ENCODE data around the gene ITGA1. TPM values are rescaled to one million over a fixed set of nuclear protein-coding genes. Genes with fewer than 3 reads are reported as not detected.
A peak's percentile ranks its signal among the peaks of the same experiment; 100 is the strongest.

Gene ITGA1
- total RNA-seq, 2 donors from 2014 or later = 4.7 to 5.6 TPM

GRCh38 chr5:52796516-52797103, 8.9 kb downstream of the ITGA1 start:
- H3K9me3 Mint-ChIP-seq = no peaks in the 10 kb centered on the region
- H3K4me3 Mint-ChIP-seq = peak overlapping the region in 1 of 2 donors; percentile 4
- H3K36me3 Mint-ChIP-seq (ENCODE audit: insufficient read depth in 2 of 2) = peaks cover 7 to 14% of the 10 kb centered on the region in 2 donors
- H3K27ac Mint-ChIP-seq = no peak overlapping the region
- peaks cover 26% of the 10 kb centered on the region for H3K4me1 Mint-ChIP-seq (ENCODE audit: low read depth)
- DNase-seq (no peak), ATAC-seq (replicated peaks in 1 of 2) (no peak)
- H3K27me3 Mint-ChIP-seq (ENCODE audit: low read depth) = no peaks in the 10 kb centered on the region

- H3K27me3 Mint-ChIP-seq (ENCODE audit: low read depth) = no peaks in the 10 kb centered on the region
- no peaks in the 10 kb centered on the region for H3K9me3 Mint-ChIP-seq
- peak overlapping the region; percentile 96 for H3K27ac Mint-ChIP-seq
- peak overlapping the region; percentile 98 for H3K4me3 Mint-ChIP-seq
- peaks cover 9 to 18% of the 10 kb centered on the region in 2 donors for H3K36me3 Mint-ChIP-seq (ENCODE audit: insufficient read depth in 2 of 2)
- peaks cover 44% of the 10 kb centered on the region for H3K4me1 Mint-ChIP-seq (ENCODE audit: low read depth)
- DNase-seq (no peak), ATAC-seq (replicated peaks in 1 of 2) (no peak)
Observed at GRCh38 chr5:52798938-52799337, 11.2 kb downstream of the ITGA1 start.

- Mint-ChIP-seq H3K9me3 (no peaks in the 10 kb centered on the region), H3K4me1 (ENCODE audit: low read depth) (peaks cover 49% of the 10 kb centered on the region), H3K36me3 (ENCODE audit: insufficient read depth in 2 of 2) (peaks cover 9 to 23% of the 10 kb centered on the region in 2 donors), H3K27ac (peak overlapping the region; percentile 96), H3K4me3 (peak overlapping the region; percentile 98), H3K27me3 (ENCODE audit: low read depth) (no peaks in the 10 kb centered on the region)
- DNase-seq (peak in 1 of 2 donors; percentile 27), ATAC-seq (replicated peaks in 1 of 2) (peak; percentile 33 to 35)
Observed at GRCh38 chr5:52799358-52799982, 11.8 kb downstream of the ITGA1 start.

GRCh38 chr5:52799983-52800393, 12.3 kb downstream of the ITGA1 start:
- no peaks in the 10 kb centered on the region for H3K9me3 Mint-ChIP-seq
- peaks cover 53% of the 10 kb centered on the region for H3K4me1 Mint-ChIP-seq (ENCODE audit: low read depth)
- peak overlapping the region; percentile 96 for H3K27ac Mint-ChIP-seq

GRCh38 chr5:52800394-52801213, 12.9 kb downstream of the ITGA1 start:
- H3K4me1 Mint-ChIP-seq (ENCODE audit: low read depth) = peaks cover 59% of the 10 kb centered on the region
- peak overlapping the region; percentile 98 for H3K4me3 Mint-ChIP-seq
- no peaks in the 10 kb centered on the region for H3K27me3 Mint-ChIP-seq (ENCODE audit: low read depth)
- no peaks in the 10 kb centered on the region for H3K9me3 Mint-ChIP-seq
- peaks cover 12 to 30% of the 10 kb centered on the region in 2 donors for H3K36me3 Mint-ChIP-seq (ENCODE audit: insufficient read depth in 2 of 2)
- DNase-seq = peak; percentile 73 to 76
- ATAC-seq (replicated peaks in 1 of 2) = peak; percentile 78 to 85
- peak overlapping the region; percentile 96 for H3K27ac Mint-ChIP-seq

More at GRCh38 chr5:52799983-52800393, 12.3 kb downstream of the ITGA1 start:
- DNase-seq (peak; percentile 96 to 97), ATAC-seq (replicated peaks in 1 of 2) (peak; percentile 80 to 86)
- H3K4me3 Mint-ChIP-seq = peak overlapping the region; percentile 98
- H3K36me3 Mint-ChIP-seq (ENCODE audit: insufficient read depth in 2 of 2) = peaks cover 11 to 26% of the 10 kb centered on the region in 2 donors
- H3K27me3 Mint-ChIP-seq (ENCODE audit: low read depth) = no peaks in the 10 kb centered on the region

GRCh38 chr5:52801329-52801728, 13.6 kb downstream of the ITGA1 start:
- Mint-ChIP-seq H3K36me3 (ENCODE audit: insufficient read depth in 2 of 2) (peaks cover 12 to 30% of the 10 kb centered on the region in 2 donors), H3K27me3 (ENCODE audit: low read depth) (no peaks in the 10 kb centered on the region)

GRCh38 chr5:52802272-52802973, 14.7 kb downstream of the ITGA1 start:
- no peaks in the 10 kb centered on the region for H3K9me3 Mint-ChIP-seq

More at GRCh38 chr5:52801329-52801728, 13.6 kb downstream of the ITGA1 start:
- Mint-ChIP-seq H3K4me1 (ENCODE audit: low read depth) (peaks cover 64% of the 10 kb centered on the region), H3K27ac (peak overlapping the region; percentile 96), H3K4me3 (peak overlapping the region; percentile 98), H3K9me3 (no peaks in the 10 kb centered on the region)
- no peak for ATAC-seq (replicated peaks in 1 of 2)
- DNase-seq = no peak

GRCh38 chr5:52802974-52803336, 15.2 kb downstream of the ITGA1 start:
- ATAC-seq (replicated peaks in 1 of 2) (no peak), DNase-seq (no peak)
- Mint-ChIP-seq H3K27me3 (ENCODE audit: low read depth) (no peaks in the 10 kb centered on the region), H3K36me3 (ENCODE audit: insufficient read depth in 2 of 2) (peaks cover 12 to 30% of the 10 kb centered on the region in 2 donors), H3K9me3 (no peaks in the 10 kb centered on the region), H3K4me1 (ENCODE audit: low read depth) (peaks cover 61% of the 10 kb centered on the region), H3K27ac (no peak overlapping the region), H3K4me3 (peak overlapping the region; percentile 65 to 98)

More at GRCh38 chr5:52802272-52802973, 14.7 kb downstream of the ITGA1 start:
- H3K27ac Mint-ChIP-seq = no peak overlapping the region
- DNase-seq (no peak), ATAC-seq (replicated peaks in 1 of 2) (no peak)
- no peaks in the 10 kb centered on the region for H3K27me3 Mint-ChIP-seq (ENCODE audit: low read depth)
- H3K4me1 Mint-ChIP-seq (ENCODE audit: low read depth) = peaks cover 64% of the 10 kb centered on the region
- peak overlapping the region; percentile 98 for H3K4me3 Mint-ChIP-seq
- peaks cover 12 to 30% of the 10 kb centered on the region in 2 donors for H3K36me3 Mint-ChIP-seq (ENCODE audit: insufficient read depth in 2 of 2)

GRCh38 chr5:52804387-52804791, 16.7 kb downstream of the ITGA1 start:
- no peak for DNase-seq
- no peak for ATAC-seq (replicated peaks in 1 of 2)
- peak overlapping the region; percentile 2 to 72 for H3K4me3 Mint-ChIP-seq
- no peak overlapping the region for H3K27ac Mint-ChIP-seq
- no peaks in the 10 kb centered on the region for H3K9me3 Mint-ChIP-seq
- H3K36me3 Mint-ChIP-seq (ENCODE audit: insufficient read depth in 2 of 2) = peaks cover 12 to 30% of the 10 kb centered on the region in 2 donors
- peaks cover 48% of the 10 kb centered on the region for H3K4me1 Mint-ChIP-seq (ENCODE audit: low read depth)
- H3K27me3 Mint-ChIP-seq (ENCODE audit: low read depth) = no peaks in the 10 kb centered on the region

GRCh38 chr5:52804981-52805380, 17.3 kb downstream of the ITGA1 start:
- no peak for ATAC-seq (replicated peaks in 1 of 2)
- no peak overlapping the region for H3K4me3 Mint-ChIP-seq
- H3K9me3 Mint-ChIP-seq = no peaks in the 10 kb centered on the region
- no peaks in the 10 kb centered on the region for H3K27me3 Mint-ChIP-seq (ENCODE audit: low read depth)
- no peak overlapping the region for H3K27ac Mint-ChIP-seq
- peaks cover 54% of the 10 kb centered on the region for H3K4me1 Mint-ChIP-seq (ENCODE audit: low read depth)
- peaks cover 10 to 28% of the 10 kb centered on the region in 2 donors for H3K36me3 Mint-ChIP-seq (ENCODE audit: insufficient read depth in 2 of 2)
- no peak for DNase-seq

- Mint-ChIP-seq H3K9me3 (no peaks in the 10 kb centered on the region), H3K27ac (no peak overlapping the region), H3K4me1 (ENCODE audit: low read depth) (peaks cover 60% of the 10 kb centered on the region), H3K4me3 (no peak overlapping the region), H3K27me3 (ENCODE audit: low read depth) (no peaks in the 10 kb centered on the region), H3K36me3 (ENCODE audit: insufficient read depth in 2 of 2) (peaks cover 10 to 24% of the 10 kb centered on the region in 2 donors)
- DNase-seq (no peak), ATAC-seq (replicated peaks in 1 of 2) (no peak)
Observed at GRCh38 chr5:52805615-52806014, 17.9 kb downstream of the ITGA1 start.

GRCh38 chr5:52807037-52807436, 19.3 kb downstream of the ITGA1 start:
- no peaks in the 10 kb centered on the region for H3K27me3 Mint-ChIP-seq (ENCODE audit: low read depth)

More at GRCh38 chr5:52807037-52807436, 19.3 kb downstream of the ITGA1 start:
- Mint-ChIP-seq H3K4me3 (no peak overlapping the region), H3K27ac (no peak overlapping the region), H3K9me3 (no peaks in the 10 kb centered on the region), H3K4me1 (ENCODE audit: low read depth) (peaks cover 55% of the 10 kb centered on the region), H3K36me3 (ENCODE audit: insufficient read depth in 2 of 2) (peaks cover 5 to 15% of the 10 kb centered on the region in 2 donors)
- ATAC-seq (replicated peaks in 1 of 2) (no peak), DNase-seq (no peak)
